ENCODE measurements around the gene BRSK2.

GRCh38 chr11:1409108-1409851, 19.5 kb downstream of the BRSK2 start:
- TF ChIP-seq CTCF (IDR thresholded peaks at IDR 0.05; ENCODE audit: poor library complexity) (no peak), EZH2 (IDR thresholded peaks at IDR 0.05; ENCODE audit: borderline replicate concordance) (no peak), EZH2phosphoT487 (IDR thresholded peaks at IDR 0.05; ENCODE audit: low read depth, severe bottlenecking, unreplicated experiment) (no peak)
